ENCODE measurements around the gene TXLNG.

DNA sequence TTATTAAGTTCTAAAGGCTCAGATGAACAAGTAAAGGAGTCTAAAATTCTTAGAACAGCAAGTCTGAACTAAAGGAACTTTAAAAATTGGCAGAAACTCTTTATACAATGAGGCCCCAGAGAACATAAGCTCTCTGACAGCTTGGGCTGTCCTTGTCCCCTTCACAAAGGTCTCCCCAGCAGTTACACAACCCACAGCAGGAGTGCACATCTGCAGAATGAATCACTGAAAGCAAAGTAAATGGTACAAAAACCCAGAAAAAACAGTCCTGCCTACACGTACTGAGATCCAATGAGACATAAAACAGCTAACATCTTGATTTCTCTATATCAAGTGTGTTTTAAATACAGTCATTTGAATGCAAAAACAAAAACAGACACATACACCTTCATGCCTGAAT is 65.2 kb downstream of the TXLNG start:
- TF ChIP-seq, protein P1, sequence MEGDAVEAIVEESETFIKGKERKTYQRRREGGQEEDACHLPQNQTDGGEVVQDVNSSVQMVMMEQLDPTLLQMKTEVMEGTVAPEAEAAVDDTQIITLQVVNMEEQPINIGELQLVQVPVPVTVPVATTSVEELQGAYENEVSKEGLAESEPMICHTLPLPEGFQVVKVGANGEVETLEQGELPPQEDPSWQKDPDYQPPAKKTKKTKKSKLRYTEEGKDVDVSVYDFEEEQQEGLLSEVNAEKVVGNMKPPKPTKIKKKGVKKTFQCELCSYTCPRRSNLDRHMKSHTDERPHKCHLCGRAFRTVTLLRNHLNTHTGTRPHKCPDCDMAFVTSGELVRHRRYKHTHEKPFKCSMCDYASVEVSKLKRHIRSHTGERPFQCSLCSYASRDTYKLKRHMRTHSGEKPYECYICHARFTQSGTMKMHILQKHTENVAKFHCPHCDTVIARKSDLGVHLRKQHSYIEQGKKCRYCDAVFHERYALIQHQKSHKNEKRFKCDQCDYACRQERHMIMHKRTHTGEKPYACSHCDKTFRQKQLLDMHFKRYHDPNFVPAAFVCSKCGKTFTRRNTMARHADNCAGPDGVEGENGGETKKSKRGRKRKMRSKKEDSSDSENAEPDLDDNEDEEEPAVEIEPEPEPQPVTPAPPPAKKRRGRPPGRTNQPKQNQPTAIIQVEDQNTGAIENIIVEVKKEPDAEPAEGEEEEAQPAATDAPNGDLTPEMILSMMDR (IDR thresholded peaks at IDR 0.05), result no peak
- TF ChIP-seq EP300 (IDR thresholded peaks at IDR 0.05) (no peak), POLR2A (IDR thresholded peaks at IDR 0.05) (no peak)

Data from ovary (tissue), 3 donors.